ENCODE data around the gene ASB18.

- TF ChIP-seq GATA2 (IDR thresholded peaks at IDR 0.05; ENCODE audit: low read depth, low read length), result no peak
- TF ChIP-seq GATA3 (IDR thresholded peaks at IDR 0.05; ENCODE audit: low read depth, low read length), result no peak
Measured at GRCh38 chr2:236265675-236266074, 1.5 kb upstream of the ASB18 start.

Measured in SH-SY5Y (cell line).